HepG2 (cell line): Measurements from ENCODE around the gene BICDL1. TPM values are rescaled to one million over a fixed set of nuclear protein-coding genes. Genes with fewer than 3 reads are reported as not detected.
"Not testable (repeated sequence)": the region's sequence is repeated elsewhere in the genome, so short reads cannot be mapped to it uniquely, and the experiment has no call there.

Experiments used
- ATAC-seq: fragments of 200-7000 bp; cut with Tn5 transposase; 3 replicates; pipeline ENCODE4 v1.9.1; 2020; ENCODE audit warnings: mild to moderate bottlenecking, moderate library complexity
- BruUV-seq: library from RNA; stranded (reverse); fragments of 400-500 nt; replicated peaks from 2 replicates; lab custom pipeline; 2021; lab: Mats Ljungman, UMichigan
- CTCF ChIA-PET: fragments of 300-600 bp; formaldehyde crosslinking; extraction: SDS; loops from one replicate; lab custom pipeline; 2021; ENCODE audit warnings: low total read pairs, inconsistent platforms, low intra/inter-chr PET ratio; lab: Yijun Ruan, JAX
- POLR2A ChIA-PET: fragments of 350-600 bp; sonication (Branson Sonifier 250); formaldehyde crosslinking; loops from one replicate; lab custom pipeline; 2020; ENCODE audit warnings: antibody characterized with exemption, inconsistent platforms; lab: Yijun Ruan, JAX
- DNase-seq: peaks from one replicate; pipeline ENCODE4 v3.0.0-alpha.2; 2015; ENCODE audit warnings: low spot score
- FAIRE-seq: peaks from 3 replicates; lab custom pipeline; 2011; peaks lifted over from hg19 to GRCh38; lab: Jason Lieb, UNC
- H2AFZ ChIP-seq: one replicate; pipeline ENCODE4 v1.6.1; 2011; ENCODE audit warnings: low read length, inconsistent platforms
- H3K27ac ChIP-seq: fragments of 300-600 bp; 3 replicates; pipeline ENCODE4 v1.8.0; 2011; ENCODE audit warnings: mixed run types, mild to moderate bottlenecking, mixed read lengths, low read length, inconsistent platforms; ENCODE audit not compliant: insufficient read depth; ENCODE audit errors: extremely low read length
- H3K27me3 ChIP-seq, 2 experiments: fragments of 200-600 bp in 1 of 2; 2 replicates in 1 of 2; 3 replicates in 1 of 2; pipeline versions ENCODE4 v1.6.0 to v1.8.0; 2011; ENCODE audit warnings: low read length in 2 of 2, mild to moderate bottlenecking in 2 of 2, moderate library complexity in 2 of 2, inconsistent platforms in 1 of 2; ENCODE audit not compliant: insufficient read depth in 2 of 2, control insufficient read depth in 1 of 2
- H3K36me3 ChIP-seq, 2 experiments: fragments of 200-600 bp in 1 of 2; replicated peaks in 1 of 2; 2 replicates in 1 of 2; 3 replicates in 1 of 2; pipeline versions ENCODE4 v1.5.1 to v1.8.0; 2011; ENCODE audit warnings: low read length in 2 of 2, inconsistent platforms in 1 of 2; ENCODE audit not compliant: insufficient read depth in 2 of 2, control insufficient read depth in 1 of 2
- H3K4me1 ChIP-seq: 2 replicates; pipeline ENCODE4 v1.5.1; 2012; ENCODE audit warnings: low read length, inconsistent platforms; ENCODE audit not compliant: insufficient read depth
- H3K4me2 ChIP-seq: 2 replicates; pipeline ENCODE4 v1.6.0; 2011; ENCODE audit warnings: low read depth, low read length, inconsistent platforms
- H3K4me3 ChIP-seq, 3 experiments: fragments of 200-600 bp in 1 of 3; sonication (generic), shearing (Covaris generic) in 1 of 3; replicated peaks in 1 of 3; 2 replicates each; pipeline ENCODE4 v1.5.1; 2011 to 2016; ENCODE audit warnings: low read length in 3 of 3, inconsistent platforms in 2 of 3, low read depth in 2 of 3, mild to moderate bottlenecking in 2 of 3, control low read depth in 1 of 3, mixed read lengths in 1 of 3; ENCODE audit not compliant: insufficient read depth in 1 of 3
- H3K79me2 ChIP-seq: one replicate; pipeline ENCODE4 v1.6.1; 2011; ENCODE audit warnings: low read length, inconsistent platforms; ENCODE audit not compliant: insufficient read depth
- H3K9ac ChIP-seq: 2 replicates; pipeline ENCODE4 v1.6.0; 2011; ENCODE audit warnings: mild to moderate bottlenecking, low read depth, low read length, inconsistent platforms; ENCODE audit not compliant: insufficient read depth
- H3K9me3 ChIP-seq: 2 replicates; pipeline ENCODE4 v1.5.1; 2012; ENCODE audit warnings: mild to moderate bottlenecking, low read length
- H4K20me1 ChIP-seq: 2 replicates; pipeline ENCODE4 v1.6.0; 2011; ENCODE audit warnings: inconsistent platforms, mild to moderate bottlenecking, low read length, moderate library complexity; ENCODE audit not compliant: insufficient read depth
- GATAD1 ChIP-seq: IDR thresholded peaks from 2 replicates; pipeline ENCODE4 v1.6.1; 2016; ENCODE audit warnings: missing genetic modification reagents, missing compliant biosample characterization
- SOX5 ChIP-seq: IDR thresholded peaks from 2 replicates; pipeline ENCODE4 v1.6.1; 2016; ENCODE audit warnings: borderline replicate concordance
- WGBS: methylation state at CpG from one replicate; pipeline ENCODE4 v1.1.6; 2017; ENCODE audit warnings: low lambda C conversion rate; 5-methylcytosine and 5-hydroxymethylcytosine counted together
- in situ Hi-C: cut with HindIII; loops from 2 replicates; pipeline ENCODE4 v1.10.0; 2017; ENCODE audit warnings: low pct_unique_long_range_greater_than_20kb; ENCODE audit not compliant: extremely low pct_ligation_motif_present
- intact Hi-C: fragments of 100-400 bp; cut with micrococcal nuclease; formaldehyde crosslinking; loops from one replicate; pipeline ENCODE4 v1.10.0; 2022; ENCODE audit not compliant: unreplicated experiment
- polyA plus RNA-seq, 8 experiments: library from polyadenylated mRNA; depleted of rRNA in 3 of 8; stranded (reverse) in 7 of 8; unstranded in 1 of 8; fragments of >200 nt; fragmentation: Illumina TruSeq in 4 of 8; extraction: Trizol in 4 of 8; gene quantifications; 2 replicates each; pipeline versions ENCODE4 v1.2.1 to v1.2.3, GENCODE V29; 2011 to 2016; ENCODE audit warnings: low read depth in 4 of 8, missing spikeins in 1 of 8, mixed read lengths in 1 of 8; ENCODE audit not compliant: insufficient read depth in 1 of 8
- total RNA-seq, 5 experiments: library from RNA; depleted of rRNA; stranded (reverse); fragments of >200 nt; fragmentation: Illumina TruSeq; extraction: Trizol; gene quantifications; 2 replicates each; pipeline ENCODE4 v1.2.3, GENCODE V29; 2016; ENCODE audit warnings: low read depth in 1 of 5
- TF ChIP-seq, protein P1 (sequence below): sonication (generic); formaldehyde crosslinking; IDR thresholded peaks from 2 replicates; pipeline ENCODE4 v1.4.0; 2020; ENCODE audit warnings: missing genetic modification reagents
- TF ChIP-seq, protein P2 (sequence below): sonication (generic); formaldehyde crosslinking; IDR thresholded peaks from 2 replicates; pipeline ENCODE4 v1.5.0; 2020; ENCODE audit warnings: missing genetic modification reagents

The BICDL1 gene
- total and polyA plus RNA-seq, 2 of the 13 experiments (the other 11 are each of a cell fraction or from before 2014, with no cell fraction given): 3.6 to 9.7 TPM

DNA sequence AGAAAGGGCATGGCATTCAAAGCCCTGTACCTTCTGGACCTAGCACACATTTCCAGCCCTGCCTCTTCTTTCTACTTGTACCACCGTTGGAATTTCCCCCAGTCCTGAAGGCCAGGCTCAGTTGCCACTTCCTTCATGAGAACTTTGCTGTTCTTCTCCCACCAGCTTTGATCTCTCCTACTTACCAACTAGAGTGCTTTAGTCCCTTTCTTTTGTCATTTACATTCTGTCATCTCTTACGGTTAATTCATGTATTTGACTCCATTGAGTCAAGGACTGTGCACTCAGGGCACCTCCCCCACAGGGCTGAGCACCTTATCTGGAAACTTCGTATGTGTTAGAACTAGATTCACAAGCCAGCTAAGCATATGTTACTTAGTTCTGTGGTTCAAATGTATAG is 26.3 kb downstream of the BICDL1 start:
- BruUV-seq: no TSS peak
- Histone ChIP-seq H3K4me1 (peaks cover 26% of the 10 kb centered on the region), H3K4me2 (no peak overlapping the region), H3K27ac (no peak overlapping the region), H4K20me1 (no peaks in the 10 kb centered on the region), H3K27me3 (no peaks in the 10 kb centered on the region), H3K79me2 (no peaks in the 10 kb centered on the region), H3K9ac (no peak overlapping the region), H3K9me3 (no peaks in the 10 kb centered on the region), H3K4me3 (no peak overlapping the region), H3K36me3 (no peaks in the 10 kb centered on the region), H2AFZ (peak overlapping the region; percentile 54)
- CTCF ChIA-PET: no interaction called here
- WGBS: 58% methylated on average over 3 of the region's 3 CpGs
- in situ Hi-C loops: no loop called here
- no peak for DNase-seq
- no peak for TF ChIP-seq SOX5
- no peak for ATAC-seq
- FAIRE-seq: no peak
- POLR2A ChIA-PET: no interaction called here
- intact Hi-C loops: no loop called here

DNA sequence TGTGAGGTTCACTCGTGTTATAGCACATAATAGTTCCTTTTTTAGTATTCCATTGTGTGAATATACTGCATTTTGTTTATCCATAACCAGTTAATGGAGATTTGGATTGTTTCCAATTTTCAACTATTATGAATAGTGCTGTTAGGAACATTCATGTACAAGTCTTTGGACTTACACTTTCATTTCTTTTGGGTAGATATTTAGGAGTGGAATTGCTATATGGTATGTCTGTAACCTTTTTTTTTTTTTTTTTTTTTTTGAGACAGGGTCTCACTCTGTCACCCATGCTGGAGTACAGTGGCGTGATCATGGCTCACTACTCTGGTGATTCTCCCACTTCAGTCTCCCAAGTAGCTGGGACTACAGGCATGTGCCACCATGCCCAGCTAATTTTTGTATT is 27.2 kb downstream of the BICDL1 start:
- H3K9ac ChIP-seq, H3K9me3 ChIP-seq, H3K4me3 ChIP-seq, H4K20me1 ChIP-seq, BruUV-seq, FAIRE-seq, H3K79me2 ChIP-seq, H3K36me3 ChIP-seq, ATAC-seq, intact Hi-C loops, in situ Hi-C loops, H3K27ac ChIP-seq, H3K27me3 ChIP-seq, CTCF ChIA-PET, POLR2A ChIA-PET, H3K4me2 ChIP-seq, H2AFZ ChIP-seq, DNase-seq: not testable (repeated sequence)
- 87% methylated on average over 2 of the region's 2 CpGs for WGBS
- peaks cover 26% of the 10 kb centered on the region for H3K4me1 ChIP-seq

DNA sequence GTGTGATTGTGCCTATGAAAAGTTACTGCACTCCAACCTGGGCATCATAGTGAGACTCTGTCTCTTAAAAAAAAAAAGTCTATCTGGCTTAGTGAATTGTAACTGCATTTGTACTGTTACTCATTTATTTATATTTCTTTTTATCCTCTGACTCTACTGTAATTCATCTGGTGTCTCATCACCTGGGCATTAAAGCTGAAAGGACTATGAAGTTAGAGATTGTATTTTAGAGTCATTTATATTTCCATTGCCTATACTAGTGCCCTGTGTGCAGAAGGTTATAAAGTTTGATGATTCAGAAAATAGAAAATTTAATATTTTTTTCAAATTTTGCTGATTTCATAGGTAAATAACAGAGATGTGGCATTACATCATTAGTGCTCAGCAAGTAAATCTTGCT is 30.2 kb downstream of the BICDL1 start:
- no TSS peak for BruUV-seq
- intact Hi-C loops: no loop called here
- H3K4me2 ChIP-seq: no peak overlapping the region
- in situ Hi-C loops: no loop called here
- CTCF ChIA-PET: no interaction called here
- TF ChIP-seq, protein P1, sequence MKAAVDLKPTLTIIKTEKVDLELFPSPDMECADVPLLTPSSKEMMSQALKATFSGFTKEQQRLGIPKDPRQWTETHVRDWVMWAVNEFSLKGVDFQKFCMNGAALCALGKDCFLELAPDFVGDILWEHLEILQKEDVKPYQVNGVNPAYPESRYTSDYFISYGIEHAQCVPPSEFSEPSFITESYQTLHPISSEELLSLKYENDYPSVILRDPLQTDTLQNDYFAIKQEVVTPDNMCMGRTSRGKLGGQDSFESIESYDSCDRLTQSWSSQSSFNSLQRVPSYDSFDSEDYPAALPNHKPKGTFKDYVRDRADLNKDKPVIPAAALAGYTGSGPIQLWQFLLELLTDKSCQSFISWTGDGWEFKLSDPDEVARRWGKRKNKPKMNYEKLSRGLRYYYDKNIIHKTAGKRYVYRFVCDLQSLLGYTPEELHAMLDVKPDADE (CRISPR knock-in tag): no peak
- no peak for TF ChIP-seq GATAD1 (CRISPR knock-in tag)
- TF ChIP-seq, protein P2, sequence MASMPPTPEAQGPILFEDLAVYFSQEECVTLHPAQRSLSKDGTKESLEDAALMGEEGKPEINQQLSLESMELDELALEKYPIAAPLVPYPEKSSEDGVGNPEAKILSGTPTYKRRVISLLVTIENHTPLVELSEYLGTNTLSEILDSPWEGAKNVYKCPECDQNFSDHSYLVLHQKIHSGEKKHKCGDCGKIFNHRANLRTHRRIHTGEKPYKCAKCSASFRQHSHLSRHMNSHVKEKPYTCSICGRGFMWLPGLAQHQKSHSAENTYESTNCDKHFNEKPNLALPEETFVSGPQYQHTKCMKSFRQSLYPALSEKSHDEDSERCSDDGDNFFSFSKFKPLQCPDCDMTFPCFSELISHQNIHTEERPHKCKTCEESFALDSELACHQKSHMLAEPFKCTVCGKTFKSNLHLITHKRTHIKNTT (CRISPR knock-in tag): no peak
- no peak overlapping the region for H3K9ac ChIP-seq
- ATAC-seq (no peak), FAIRE-seq (no peak), DNase-seq (no peak)
- H4K20me1 ChIP-seq: no peaks in the 10 kb centered on the region
- H3K79me2 ChIP-seq: no peaks in the 10 kb centered on the region
- no peaks in the 10 kb centered on the region for H3K27me3 ChIP-seq
- H3K27ac ChIP-seq: no peak overlapping the region
- no peak overlapping the region for H2AFZ ChIP-seq
- POLR2A ChIA-PET: no interaction called here
- H3K4me3 ChIP-seq: no peak overlapping the region
- H3K36me3 ChIP-seq: no peaks in the 10 kb centered on the region
- H3K9me3 ChIP-seq: no peaks in the 10 kb centered on the region
- peaks cover 16% of the 10 kb centered on the region for H3K4me1 ChIP-seq
